HG02973 (cell line): ENCODE results near the gene ALG12.

ENCODE experiments used
- ATAC-seq: cut with Tn5 transposase; IDR thresholded peaks from one replicate; pipeline ENCODE4 v1.9.1; 2021; ENCODE audit warnings: moderate library complexity; ENCODE audit not compliant: unreplicated experiment

The ALG12 gene

DNA sequence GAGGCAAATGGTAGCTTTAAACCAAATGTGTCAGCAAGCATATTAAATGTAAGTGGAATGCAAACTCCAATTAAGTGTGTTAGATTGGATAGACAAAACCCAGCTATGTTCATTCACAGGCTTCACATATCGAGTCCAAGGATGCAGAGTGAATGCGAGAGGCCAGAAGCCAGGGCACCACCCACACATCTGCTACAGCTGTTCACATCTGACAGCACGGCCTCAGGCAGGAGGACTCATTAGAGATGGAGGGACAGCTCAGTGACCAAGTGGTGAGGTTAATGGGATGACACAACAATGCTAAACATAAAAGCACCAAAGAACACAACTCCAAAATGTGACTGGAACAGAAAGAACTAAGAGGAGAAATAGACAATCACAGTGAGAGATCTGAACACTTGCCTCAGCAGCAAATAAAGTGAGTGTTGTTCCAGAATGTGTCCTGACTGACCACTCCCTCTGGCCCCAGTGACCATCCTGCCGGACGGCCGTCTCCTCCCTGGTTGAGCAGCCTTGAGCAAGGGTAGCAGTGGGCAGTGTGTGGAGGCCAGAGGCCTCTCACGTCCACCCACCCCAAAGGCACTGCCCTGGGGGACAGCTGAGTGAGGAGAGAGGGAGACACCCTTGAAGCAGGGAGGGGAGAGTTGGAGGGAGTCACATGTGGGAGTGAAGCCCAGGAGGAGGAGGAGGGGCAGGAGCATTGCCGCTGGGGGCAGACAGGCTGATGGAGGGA, 23.8 kb downstream of the ALG12 start:
- ATAC-seq = no peak

DNA sequence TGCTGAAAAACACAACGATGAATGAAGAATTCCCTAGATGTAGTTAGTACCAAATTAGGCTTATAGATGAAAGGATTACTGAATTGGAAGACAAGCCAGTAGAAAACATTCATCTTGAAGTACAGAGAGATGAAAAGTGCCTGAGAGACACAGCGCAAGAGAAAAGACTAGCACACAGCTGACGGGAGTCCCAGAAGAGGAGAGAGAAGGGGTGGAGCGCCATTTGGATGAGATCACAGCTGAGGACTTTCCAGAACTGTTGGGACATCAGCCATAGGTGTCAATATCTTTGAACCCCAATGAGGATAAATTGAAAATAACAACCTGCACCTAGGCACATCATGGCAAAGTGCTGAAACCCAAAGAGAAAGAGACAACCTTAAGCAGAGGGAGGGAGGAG, 25.2 kb downstream of the ALG12 start:
- no peak for ATAC-seq

GRCh38 chr22:49892226-49892899, 25.9 kb downstream of the ALG12 start:
- no peak for ATAC-seq

DNA sequence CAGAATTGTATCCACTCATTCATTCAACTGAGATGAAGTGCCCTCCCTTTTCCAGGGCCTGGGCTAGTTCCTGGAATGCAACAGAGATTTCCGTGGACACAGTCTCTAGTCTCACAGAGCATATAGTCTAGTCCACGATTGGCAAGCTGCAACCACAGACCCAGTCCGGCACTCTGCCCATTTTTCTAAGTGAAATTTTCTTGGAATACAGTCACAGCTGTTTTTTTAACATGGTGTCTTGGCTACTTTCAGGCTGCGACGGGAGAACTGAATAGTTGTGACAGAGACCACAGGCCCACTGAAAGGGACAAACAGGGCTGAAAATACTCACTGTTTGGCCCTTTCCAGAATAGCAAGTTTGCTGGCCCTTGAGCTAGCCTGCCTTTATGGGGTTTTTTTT, 29.2 kb downstream of the ALG12 start:
- no peak for ATAC-seq

DNA sequence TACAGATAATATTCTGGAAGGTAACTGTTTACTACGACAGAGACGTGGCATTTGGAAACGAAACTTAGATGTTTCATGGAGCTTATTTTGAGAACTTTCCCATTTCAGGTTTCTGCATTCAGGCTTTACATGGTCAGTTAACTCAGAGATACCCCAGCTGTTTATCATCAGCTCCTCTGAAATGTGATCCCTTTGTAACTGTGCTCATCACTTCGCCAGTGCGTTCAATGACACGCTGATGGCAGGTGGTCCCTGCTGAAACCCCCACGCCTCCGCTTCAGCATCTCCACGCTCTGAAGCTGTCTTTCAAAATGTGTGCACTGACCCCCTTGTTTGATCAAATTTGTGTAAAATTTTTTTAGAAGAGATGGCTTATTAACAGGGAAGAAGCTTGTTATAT, 30.5 kb downstream of the ALG12 start:
- ATAC-seq = no peak

DNA sequence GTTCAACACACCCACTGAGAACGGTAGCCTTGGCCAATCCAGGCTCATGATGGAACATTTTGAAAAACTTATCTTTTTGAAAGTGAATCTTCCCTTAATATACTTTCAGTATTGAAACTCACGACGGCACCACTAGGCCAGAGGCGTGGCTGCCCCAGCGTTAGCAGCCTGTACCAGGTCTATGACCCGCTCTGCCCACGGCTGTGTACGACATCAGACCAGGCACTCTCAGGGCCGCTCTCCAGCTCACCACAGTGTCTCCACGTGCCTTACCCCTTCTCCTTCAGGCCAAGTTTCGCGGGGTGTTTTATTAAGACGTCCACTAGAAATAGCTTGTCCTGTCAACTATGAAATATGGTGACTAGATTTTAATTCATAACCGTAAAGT, 31.2 kb downstream of the ALG12 start:
- no peak for ATAC-seq

GRCh38 chr22:49886346-49887063, 31.7 kb downstream of the ALG12 start:
- no peak for ATAC-seq

- ATAC-seq = no peak
Observed at GRCh38 chr22:49885881-49886280, 32.4 kb downstream of the ALG12 start.

DNA sequence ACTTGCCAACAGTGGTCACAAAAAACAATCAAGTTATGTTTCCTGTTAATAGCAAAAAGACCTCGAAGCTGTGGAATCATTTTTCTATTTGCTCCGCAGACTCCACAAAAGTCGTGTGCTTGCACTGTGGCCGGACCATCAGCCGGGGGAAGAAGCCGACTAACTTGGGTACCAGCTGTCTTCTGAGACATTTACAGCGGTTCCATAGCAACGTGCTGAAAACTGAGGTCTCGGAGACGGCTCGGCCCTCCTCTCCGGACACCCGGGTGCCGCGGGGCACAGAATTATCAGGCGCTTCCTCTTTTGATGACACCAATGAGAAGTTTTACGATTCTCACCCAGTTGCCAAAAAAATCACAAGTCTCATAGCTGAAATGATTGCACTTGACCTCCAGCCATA, 33.0 kb downstream of the ALG12 start:
- no peak for ATAC-seq

GRCh38 chr22:49884503-49885260, 33.6 kb downstream of the ALG12 start:
- ATAC-seq = no peak

DNA sequence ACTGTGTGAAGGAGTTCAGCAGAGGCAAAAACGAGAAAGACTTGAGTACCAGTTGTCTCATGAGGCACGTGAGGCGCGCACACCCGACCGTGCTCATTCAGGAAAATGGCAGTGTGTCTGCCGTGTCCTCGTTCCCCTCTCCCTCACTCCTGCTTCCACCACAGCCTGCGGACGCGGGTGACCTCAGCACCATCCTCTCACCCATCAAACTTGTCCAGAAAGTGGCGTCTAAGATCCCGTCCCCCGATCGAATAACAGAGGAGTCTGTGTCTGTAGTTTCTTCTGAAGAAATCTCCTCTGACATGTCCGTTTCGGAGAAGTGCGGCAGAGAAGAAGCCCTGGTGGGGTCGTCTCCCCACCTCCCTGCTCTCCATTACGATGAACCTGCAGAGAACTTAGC, 34.2 kb downstream of the ALG12 start:
- ATAC-seq = no peak

DNA sequence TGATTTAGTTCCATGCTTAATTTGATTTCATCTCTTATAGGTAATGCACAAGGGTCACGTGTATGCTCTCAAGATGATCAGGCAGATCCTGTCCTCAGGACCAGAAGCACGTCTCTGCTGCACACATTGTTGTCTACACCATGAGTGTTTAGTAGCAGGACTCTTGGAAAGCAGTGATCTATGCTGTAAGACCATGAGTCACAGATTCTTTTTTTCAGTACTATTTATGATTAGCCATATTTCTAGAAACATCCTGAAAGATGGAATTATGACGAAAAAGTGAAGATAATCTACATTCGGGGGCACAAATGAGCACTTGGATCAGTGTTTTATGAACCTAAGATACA, 35.0 kb downstream of the ALG12 start:
- ATAC-seq = no peak

- ATAC-seq = no peak
Observed at GRCh38 chr22:49882519-49883293, 35.5 kb downstream of the ALG12 start.

DNA sequence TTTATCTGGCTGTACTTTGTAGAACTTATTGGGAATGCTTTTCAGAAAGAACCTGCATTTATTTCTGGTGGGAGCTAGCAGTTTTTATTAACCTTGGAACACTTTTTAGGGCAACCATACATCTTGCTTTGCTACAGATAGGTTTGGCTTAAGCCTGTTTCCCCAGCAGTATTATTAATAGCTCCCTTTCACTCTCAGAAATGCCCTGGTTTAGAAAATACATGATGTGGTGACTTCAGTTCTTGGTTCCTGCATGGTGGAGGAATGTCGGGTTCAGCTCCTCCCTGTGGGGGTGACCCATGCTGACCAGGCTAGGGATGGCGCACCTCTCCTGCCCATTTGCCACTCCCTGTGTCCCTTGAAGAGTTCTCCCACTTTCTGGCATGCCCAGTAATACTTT, 36.4 kb downstream of the ALG12 start:
- ATAC-seq = no peak

DNA sequence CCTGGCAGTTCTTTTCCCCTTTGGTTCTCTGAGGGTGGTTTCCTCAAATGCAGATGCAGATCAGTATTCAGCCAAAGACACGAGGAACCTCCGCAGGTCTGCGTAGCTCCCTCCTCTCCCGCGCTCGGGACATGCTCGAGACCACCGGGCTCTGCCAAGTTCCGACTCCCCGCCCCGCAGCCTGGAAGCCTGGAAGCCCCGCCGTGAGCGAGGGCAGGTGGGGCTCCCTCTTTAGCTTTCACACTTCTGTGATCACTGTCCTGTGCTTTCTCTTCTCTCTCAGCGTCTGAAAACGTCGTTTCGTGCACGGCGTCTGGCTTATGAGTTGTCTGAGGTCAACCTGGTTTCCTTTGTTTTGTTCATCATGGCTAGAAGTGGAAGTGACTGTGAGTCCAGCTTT, 38.0 kb downstream of the ALG12 start:
- ATAC-seq = no peak

DNA sequence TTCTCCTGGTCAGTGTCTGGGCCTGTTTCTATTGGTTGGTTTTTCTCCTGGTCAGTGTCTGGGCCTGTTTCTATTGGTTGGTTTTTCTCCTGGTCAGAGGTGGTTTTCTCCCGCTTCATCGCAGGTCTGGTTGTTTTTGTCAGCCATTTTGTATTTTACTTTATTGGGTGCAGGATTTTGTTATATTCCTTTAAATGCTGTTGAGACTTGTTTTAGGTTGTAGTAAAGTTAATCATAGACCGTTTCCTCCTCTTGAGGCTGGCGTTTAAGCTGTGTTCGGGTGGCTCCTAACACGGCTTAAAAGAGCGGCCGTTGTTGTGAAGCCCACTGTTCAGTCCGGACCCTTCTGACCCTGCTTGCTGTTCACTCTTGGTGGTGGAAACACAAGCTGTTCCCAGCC, 38.4 kb downstream of the ALG12 start:
- no peak for ATAC-seq

- no peak for ATAC-seq
Observed at GRCh38 chr22:49878206-49878605, 40.0 kb downstream of the ALG12 start.

- no peak for ATAC-seq
Observed at GRCh38 chr22:49877642-49878041, 40.6 kb downstream of the ALG12 start.

DNA sequence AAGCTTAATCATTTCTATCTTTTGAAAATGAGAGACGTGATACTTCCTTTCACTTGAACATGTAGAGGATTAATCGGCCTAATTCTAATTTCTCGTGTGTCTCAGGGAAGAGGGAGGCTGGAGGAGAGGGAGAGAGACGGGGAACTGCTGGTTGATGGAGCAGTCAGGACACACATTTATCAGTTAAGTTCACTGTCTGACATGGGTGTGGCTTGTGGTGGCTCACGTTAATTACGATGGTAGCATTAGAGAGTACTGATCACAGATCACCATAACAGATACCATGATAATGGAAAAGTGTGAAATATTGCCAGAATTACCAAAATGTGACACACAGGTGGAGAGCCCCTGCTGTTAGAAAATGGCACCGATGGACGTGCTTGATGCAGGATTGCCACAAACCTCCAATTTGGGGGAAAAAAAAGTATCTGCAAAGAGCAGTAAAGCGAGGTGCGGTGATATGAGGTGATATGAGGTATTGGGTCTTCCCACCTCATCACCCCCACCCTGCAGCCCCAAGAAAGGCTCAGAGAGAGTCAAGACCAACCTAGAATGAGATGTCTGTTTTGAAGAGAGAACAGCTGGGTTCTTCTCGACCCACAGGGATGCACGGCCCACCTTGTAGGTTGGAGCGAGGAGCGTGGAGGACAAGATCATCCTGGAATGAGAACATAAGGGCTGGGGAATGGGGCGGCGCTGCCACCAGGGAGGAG, 44.9 kb downstream of the ALG12 start:
- ATAC-seq = no peak

DNA sequence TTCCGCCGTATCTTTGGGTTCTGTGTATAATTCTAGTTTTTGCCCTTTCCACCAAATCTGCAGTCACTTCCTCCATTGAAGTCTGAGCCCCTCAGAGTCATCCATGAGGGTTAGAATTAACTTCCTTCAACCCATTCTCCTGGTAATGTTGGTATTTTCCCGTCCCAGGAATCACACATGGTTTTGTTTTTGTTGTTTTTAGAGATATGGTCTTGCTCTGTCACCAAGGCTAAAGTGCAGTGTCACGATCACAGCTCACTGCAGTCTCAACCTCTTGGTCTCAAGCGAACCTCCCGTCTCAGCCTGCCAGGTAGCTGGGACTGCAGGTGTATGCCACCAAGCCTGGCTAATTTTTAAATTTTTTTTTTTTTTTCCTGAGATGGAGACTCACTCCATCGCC, 45.9 kb downstream of the ALG12 start:
- no peak for ATAC-seq
